ENCODE results near the gene CLEC2A.

- no peak for TF ChIP-seq CTCF (IDR thresholded peaks at IDR 0.05)
- no peak for TF ChIP-seq ATOH8 (CRISPR knock-in tag; IDR thresholded peaks at IDR 0.05; ENCODE audit: low read depth)
- TF ChIP-seq REST (IDR thresholded peaks at IDR 0.05), result no peak
- no peak for TF ChIP-seq USF2 (IDR thresholded peaks at IDR 0.05)
- no peak for TF ChIP-seq PBX3 (IDR thresholded peaks at IDR 0.05)
Measured at GRCh38 chr12:9888665-9889273, 43.4 kb downstream of the CLEC2A start.
